H1 (cell line): ENCODE measurements around the gene LYZ.

Experiments
- ATF3 ChIP-seq: IDR thresholded peaks from 2 replicates; pipeline ENCODE4 v1.6.1; 2011; ENCODE audit warnings: low read depth, mild to moderate bottlenecking, low read length; ENCODE audit not compliant: insufficient read depth
- BRCA1 ChIP-seq: IDR thresholded peaks from 2 replicates; pipeline ENCODE4 v1.6.1; 2012; ENCODE audit warnings: low read depth, low read length, improper control_type of control experiment
- CHD7 ChIP-seq: fragments of 300-600 bp; sonication (generic); IDR thresholded peaks from 2 replicates; pipeline ENCODE4 v1.7.1; 2012; ENCODE audit warnings: low read length, moderate library complexity, mild to moderate bottlenecking, inconsistent platforms; ENCODE audit not compliant: insufficient replicate concordance
- SIN3A ChIP-seq, 2 experiments: IDR thresholded peaks in 1 of 2; conservative IDR thresholded peaks in 1 of 2; 2 replicates each; pipeline ENCODE4 v1.6.1; 2011 to 2012; ENCODE audit warnings: low read length in 2 of 2, improper control_type of control experiment in 1 of 2, low read depth in 1 of 2, mild to moderate bottlenecking in 1 of 2
- SIRT6 ChIP-seq: IDR thresholded peaks from one replicate; pipeline ENCODE4 v1.7.1; 2012; ENCODE audit warnings: low read length, inconsistent platforms
- TAF1 ChIP-seq: IDR thresholded peaks from 2 replicates; pipeline ENCODE4 v1.6.1; 2011; ENCODE audit warnings: mild to moderate bottlenecking, low read depth, low read length
- TF ChIP-seq, protein P1 (sequence below), 3 experiments: IDR thresholded peaks; 1 replicate in 2 of 3; 2 replicates in 1 of 3; pipeline versions ENCODE4 v1.5.1 to v1.6.1; 2011; ENCODE audit warnings: low read length in 3 of 3, mild to moderate bottlenecking in 3 of 3, inconsistent platforms in 2 of 3, low read depth in 1 of 3, moderate library complexity in 1 of 3; ENCODE audit not compliant: insufficient read depth in 1 of 3; ENCODE audit errors: control extremely low read depth in 1 of 3
- TF ChIP-seq, protein P2 (sequence below): IDR thresholded peaks from 2 replicates; pipeline ENCODE4 v1.6.1; 2011; ENCODE audit warnings: low read length, improper control_type of control experiment

DNA sequence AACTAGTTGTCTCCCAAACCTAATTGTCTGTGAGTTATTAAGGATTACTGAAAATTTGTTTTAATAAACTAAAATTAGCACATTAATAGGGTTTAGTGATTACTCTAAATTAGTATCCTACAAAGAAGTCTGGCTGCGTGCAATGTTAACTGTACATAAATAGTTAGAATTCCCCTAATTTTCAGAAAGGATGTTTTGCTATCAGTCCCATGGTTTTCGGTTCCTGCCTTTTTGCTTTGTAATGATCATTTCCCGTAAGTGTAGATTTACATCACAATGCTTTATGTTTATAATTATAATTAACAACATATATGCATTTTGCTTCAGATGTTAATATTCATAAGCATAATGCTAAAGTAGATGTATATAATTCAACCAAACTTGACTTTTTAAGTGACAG lies 19.8 kb upstream of the LYZ start:
- TF ChIP-seq CHD7 (no peak), TAF1 (no peak), BRCA1 (no peak), SIRT6 (no peak), ATF3 (no peak), SIN3A (conservative IDR thresholded peaks at IDR 0.05 in 1 of 2, IDR thresholded peaks at IDR 0.05 in 1 of 2; ENCODE audit: low read depth in 1 of 2, low read length in 2 of 2) (no peak)
- TF ChIP-seq, protein P1, sequence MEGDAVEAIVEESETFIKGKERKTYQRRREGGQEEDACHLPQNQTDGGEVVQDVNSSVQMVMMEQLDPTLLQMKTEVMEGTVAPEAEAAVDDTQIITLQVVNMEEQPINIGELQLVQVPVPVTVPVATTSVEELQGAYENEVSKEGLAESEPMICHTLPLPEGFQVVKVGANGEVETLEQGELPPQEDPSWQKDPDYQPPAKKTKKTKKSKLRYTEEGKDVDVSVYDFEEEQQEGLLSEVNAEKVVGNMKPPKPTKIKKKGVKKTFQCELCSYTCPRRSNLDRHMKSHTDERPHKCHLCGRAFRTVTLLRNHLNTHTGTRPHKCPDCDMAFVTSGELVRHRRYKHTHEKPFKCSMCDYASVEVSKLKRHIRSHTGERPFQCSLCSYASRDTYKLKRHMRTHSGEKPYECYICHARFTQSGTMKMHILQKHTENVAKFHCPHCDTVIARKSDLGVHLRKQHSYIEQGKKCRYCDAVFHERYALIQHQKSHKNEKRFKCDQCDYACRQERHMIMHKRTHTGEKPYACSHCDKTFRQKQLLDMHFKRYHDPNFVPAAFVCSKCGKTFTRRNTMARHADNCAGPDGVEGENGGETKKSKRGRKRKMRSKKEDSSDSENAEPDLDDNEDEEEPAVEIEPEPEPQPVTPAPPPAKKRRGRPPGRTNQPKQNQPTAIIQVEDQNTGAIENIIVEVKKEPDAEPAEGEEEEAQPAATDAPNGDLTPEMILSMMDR (IDR thresholded peaks at IDR 0.05; ENCODE audit: control extremely low read depth in 1 of 3, insufficient read depth in 1 of 3, low read depth in 1 of 3, low read length in 3 of 3), result no peak
- TF ChIP-seq, protein P2, sequence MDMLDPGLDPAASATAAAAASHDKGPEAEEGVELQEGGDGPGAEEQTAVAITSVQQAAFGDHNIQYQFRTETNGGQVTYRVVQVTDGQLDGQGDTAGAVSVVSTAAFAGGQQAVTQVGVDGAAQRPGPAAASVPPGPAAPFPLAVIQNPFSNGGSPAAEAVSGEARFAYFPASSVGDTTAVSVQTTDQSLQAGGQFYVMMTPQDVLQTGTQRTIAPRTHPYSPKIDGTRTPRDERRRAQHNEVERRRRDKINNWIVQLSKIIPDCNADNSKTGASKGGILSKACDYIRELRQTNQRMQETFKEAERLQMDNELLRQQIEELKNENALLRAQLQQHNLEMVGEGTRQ, result no peak
